RWPE1 (cell line): Measurements from ENCODE around the gene HAPLN2.
A peak's percentile ranks its signal among the peaks of the same experiment; 100 is the strongest.

Experiments
- CTCF ChIA-PET: fragments of 350-600 bp; sonication (Branson Sonifier 250); formaldehyde crosslinking; extraction: SDS; loops from one replicate; lab custom pipeline; 2021; lab: Yijun Ruan, JAX
- POLR2A ChIA-PET: fragments of 400-600 bp; formaldehyde crosslinking; extraction: SDS; loops from one replicate; lab custom pipeline; 2020; ENCODE audit warnings: antibody characterized with exemption; ENCODE audit not compliant: low non-redundant PET; lab: Yijun Ruan, JAX
- DNase-seq: peaks from one replicate; pipeline ENCODE4 v3.0.0; 2012; ENCODE audit warnings: low spot score
- H3K27ac ChIP-seq: fragments of 450-650 bp; 2 replicates; pipeline ENCODE4 v1.5.1; 2017
- CTCF ChIP-seq: fragments of 450-650 bp; conservative IDR thresholded peaks from 2 replicates; pipeline ENCODE4 v1.5.1; 2017; ENCODE audit warnings: low read depth, mild to moderate bottlenecking

Gene HAPLN2

GRCh38 chr1:156622581-156623297 is 3.5 kb downstream of the HAPLN2 start:
- H3K27ac ChIP-seq: no peak overlapping the region
- CTCF ChIA-PET: interaction anchor here (1.0 to 1.9 kb wide), 4 partner anchors 34 to 237 kb away, joined by 3 to 7 read pairs (median 4); partner anchors contain the start of gene NTRK1
- POLR2A ChIA-PET: no interaction called here
- no peak for TF ChIP-seq CTCF
- DNase-seq: no peak

GRCh38 chr1:156623946-156624813 is 5.0 kb downstream of the HAPLN2 start:
- ChIA-PET CTCF (interaction anchor here (0.6 to 2.2 kb wide), 21 partner anchors 13 to 238 kb away, joined by 3 to 8 read pairs (median 4); partner anchors contain the start of genes CRABP2, NES, NTRK1 and TTC24), POLR2A (no interaction called here)
- peak; percentile 45 for TF ChIP-seq CTCF
- DNase-seq: no peak
- no peak overlapping the region for H3K27ac ChIP-seq

- POLR2A ChIA-PET: no interaction called here
- TF ChIP-seq CTCF: no peak
- DNase-seq: no peak
- no peak overlapping the region for H3K27ac ChIP-seq
- CTCF ChIA-PET: interaction anchor here (0.6 to 2.2 kb wide), 17 partner anchors 18 to 239 kb away, joined by 3 to 8 read pairs (median 4); partner anchors contain the start of genes CRABP2 and NES
Measured at GRCh38 chr1:156624814-156625435, 5.7 kb downstream of the HAPLN2 start.

GRCh38 chr1:156625436-156626078 is 6.3 kb downstream of the HAPLN2 start:
- ChIA-PET CTCF (interaction anchor here (0.7 to 2.4 kb wide), 8 partner anchors 20 to 101 kb away, joined by 3 to 19 read pairs (median 4); no protein-coding TSS in a partner anchor), POLR2A (no interaction called here)
- TF ChIP-seq CTCF: peak; percentile 87
- no peak for DNase-seq
- no peak overlapping the region for H3K27ac ChIP-seq

GRCh38 chr1:156626079-156626438 is 6.8 kb downstream of the HAPLN2 start:
- H3K27ac ChIP-seq: no peak overlapping the region
- POLR2A ChIA-PET: no interaction called here
- DNase-seq: no peak
- CTCF ChIA-PET: interaction anchor here (0.6 to 2.4 kb wide), 4 partner anchors 32 to 264 kb away, joined by 3 to 19 read pairs (median 6); no protein-coding TSS in a partner anchor
- peak; percentile 42 for TF ChIP-seq CTCF
